Bronchial epithelial cell (primary cell): Measurements from ENCODE around the gene LCN2. TPM values are rescaled to one million over a fixed set of nuclear protein-coding genes. Genes with fewer than 3 reads are reported as not detected.
"Not testable (repeated sequence)": the region's sequence is repeated elsewhere in the genome, so short reads cannot be mapped to it uniquely, and the experiment has no call there.

Experiments used
- DNase-seq: peaks from one replicate; pipeline ENCODE4 v3.0.0-alpha.2; 2010; ENCODE audit warnings: low read depth
- FAIRE-seq: peaks from 2 replicates; lab custom pipeline; 2011; peaks lifted over from hg19 to GRCh38; lab: Jason Lieb, UNC
- H3K27me3 ChIP-seq: 2 replicates; pipeline ENCODE4 v1.5.1; 2011; ENCODE audit warnings: low read length; ENCODE audit not compliant: control insufficient read depth, insufficient read depth
- H3K36me3 ChIP-seq: 2 replicates; pipeline ENCODE4 v1.5.1; 2011; ENCODE audit warnings: low read length; ENCODE audit not compliant: control insufficient read depth, insufficient read depth
- H3K4me3 ChIP-seq: 2 replicates; pipeline ENCODE4 v1.5.1; 2011; ENCODE audit warnings: mild to moderate bottlenecking, low read depth, low read length, control low read depth
- CTCF ChIP-seq: IDR thresholded peaks from 2 replicates; pipeline ENCODE4 v1.5.1; 2011; ENCODE audit warnings: mild to moderate bottlenecking, moderate library complexity, low read length, control low read depth, inconsistent platforms; ENCODE audit not compliant: insufficient read depth, severe bottlenecking
- total RNA-seq: library from RNA; depleted of rRNA; stranded (reverse); fragments of >200 nt; gene quantifications from 2 replicates; pipeline ENCODE4 v1.2.1, GENCODE V29; 2014

LCN2 gene
- total RNA-seq, 1 donor from 2014 or later: 48.4 TPM

DNA sequence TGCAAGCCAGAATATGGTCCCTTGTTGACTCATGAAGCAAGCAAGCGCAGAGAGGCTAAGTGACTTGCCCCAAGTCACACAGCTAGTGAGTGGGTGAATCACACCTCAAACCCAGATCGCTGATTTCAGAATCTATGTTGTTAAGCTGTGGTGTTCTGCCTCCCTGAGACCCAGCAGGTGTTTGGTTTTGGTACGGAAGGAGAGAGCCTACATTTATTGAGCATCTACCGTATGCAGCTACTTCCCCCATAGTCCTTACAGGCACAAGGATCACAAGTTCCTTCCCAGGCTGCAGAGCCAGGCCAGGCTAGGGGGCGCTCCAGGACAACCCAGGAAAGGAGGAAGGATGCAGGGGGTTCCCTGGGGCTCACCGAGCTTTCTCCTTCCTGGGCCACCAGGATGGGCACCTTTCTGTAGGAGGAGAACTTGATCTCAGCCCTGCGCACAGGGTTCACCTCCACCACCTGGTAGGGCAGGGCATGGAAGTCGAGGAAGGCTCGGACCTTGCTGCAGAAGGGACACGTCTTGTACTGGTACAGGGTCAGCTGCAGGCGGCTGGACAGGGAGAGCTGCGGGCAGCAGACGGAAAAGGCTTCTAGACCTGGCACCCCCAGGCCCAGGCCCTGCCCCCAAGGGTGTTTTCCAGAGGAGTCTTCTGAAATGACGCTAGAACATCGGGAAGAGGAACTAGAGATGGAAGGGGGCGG, 24.2 kb upstream of the LCN2 start:
- Histone ChIP-seq H3K4me3 (no peak overlapping the region), H3K36me3 (peaks cover 21% of the 10 kb centered on the region), H3K27me3 (no peaks in the 10 kb centered on the region)
- DNase-seq (peak; percentile 58), FAIRE-seq (no peak)
- TF ChIP-seq CTCF: peak; percentile 84

DNA sequence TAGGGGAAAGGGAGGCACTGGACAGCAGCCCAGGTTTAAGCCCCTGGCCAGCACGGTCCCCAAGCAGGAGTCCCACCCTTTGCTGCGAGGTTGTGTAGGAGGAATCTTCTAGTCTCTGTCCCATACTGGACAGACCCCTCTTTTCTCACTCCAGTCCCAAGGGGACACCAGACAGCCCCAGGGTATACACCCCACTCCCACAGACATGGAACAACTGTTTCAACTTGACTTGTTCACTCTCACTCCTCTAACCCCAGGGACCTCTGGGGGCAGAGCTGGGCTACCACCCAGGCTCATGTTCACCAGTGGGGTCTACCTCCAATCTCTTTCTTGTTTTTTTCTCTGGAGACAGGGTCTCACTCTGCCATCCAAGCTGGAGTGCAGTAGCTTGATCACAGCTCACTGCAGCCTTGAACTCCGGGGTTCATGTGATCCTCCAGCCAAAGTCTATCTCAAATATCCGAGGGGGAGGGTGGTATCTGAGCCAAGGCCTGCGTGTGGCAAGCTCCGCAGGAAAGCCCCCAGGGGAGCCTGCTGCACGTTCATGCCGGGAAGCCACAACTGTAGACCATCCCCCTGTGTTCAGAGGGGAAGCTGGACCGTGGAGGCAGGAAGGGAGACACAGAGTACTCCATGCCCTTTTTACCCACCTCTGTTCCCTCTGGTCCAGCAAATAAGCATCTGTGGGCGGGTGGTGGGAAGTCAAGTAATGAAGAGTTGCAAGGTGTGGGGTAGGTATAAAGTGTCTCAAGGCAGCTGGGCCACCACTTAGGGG, 23.5 kb upstream of the LCN2 start:
- Histone ChIP-seq H3K36me3 (peaks cover 18% of the 10 kb centered on the region), H3K4me3 (no peak overlapping the region), H3K27me3 (no peaks in the 10 kb centered on the region)
- TF ChIP-seq CTCF: no peak
- FAIRE-seq (no peak), DNase-seq (no peak)

GRCh38 chr9:128127568-128127989, 21.7 kb upstream of the LCN2 start, which contains the start of gene PTGES2:
Gene PTGES2, minus strand, starts transcription at chr9:128127729. Its CDS starts 12 bp downstream, at chr9:128127717.
- TF ChIP-seq CTCF: no peak
- peaks cover 5% of the 10 kb centered on the region for H3K27me3 ChIP-seq
- DNase-seq (peak; percentile 50), FAIRE-seq (no peak)
- H3K36me3 ChIP-seq: peaks cover 12% of the 10 kb centered on the region
- H3K4me3 ChIP-seq: peak within 1 kb of the TSS; percentile 98

GRCh38 chr9:128127990-128128835, 21.0 kb upstream of the LCN2 start:
- no peak for TF ChIP-seq CTCF
- Histone ChIP-seq H3K4me3 (peak overlapping the region; percentile 98), H3K27me3 (peaks cover 5% of the 10 kb centered on the region), H3K36me3 (peaks cover 10% of the 10 kb centered on the region)
- DNase-seq: peak; percentile 79
- FAIRE-seq: no peak

- FAIRE-seq (no peak), DNase-seq (no peak)
- no peak for TF ChIP-seq CTCF
- Histone ChIP-seq H3K27me3 (peaks cover 5% of the 10 kb centered on the region), H3K36me3 (peaks cover 6% of the 10 kb centered on the region), H3K4me3 (peak overlapping the region; percentile 98)
These were observed 20.2 kb upstream of the LCN2 start for GRCh38 chr9:128128836-128129590.

DNA sequence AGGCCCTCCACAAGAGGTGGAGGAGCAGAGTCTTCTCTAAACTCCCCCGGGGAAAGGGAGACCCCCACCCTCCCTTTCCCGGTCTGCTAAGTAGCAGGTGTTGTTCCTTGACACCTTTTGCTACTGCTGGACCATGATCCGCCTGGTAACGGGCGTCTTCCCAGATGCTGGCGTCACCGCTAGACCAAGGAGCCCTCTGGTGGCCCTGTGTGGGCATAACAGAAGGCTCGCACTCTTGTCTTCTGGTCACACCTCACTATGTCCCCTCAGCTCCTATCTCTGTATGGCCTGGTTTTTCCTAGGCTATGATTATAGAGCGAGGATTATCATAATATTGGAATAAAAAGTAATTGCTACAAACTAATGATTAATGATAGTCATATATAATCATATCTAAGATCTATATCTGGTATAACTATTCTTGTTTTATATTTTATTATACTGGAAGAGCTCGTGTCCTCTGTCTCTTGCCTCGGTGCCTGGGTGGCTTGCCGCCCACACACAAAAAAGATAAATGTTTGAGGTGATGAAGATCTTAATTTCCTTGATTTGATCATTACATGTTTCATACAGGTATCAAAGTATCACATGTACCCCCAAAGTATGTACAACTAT, 19.2 kb upstream of the LCN2 start:
- not testable (repeated sequence) for H3K4me3 ChIP-seq, FAIRE-seq, DNase-seq, H3K27me3 ChIP-seq, H3K36me3 ChIP-seq

- not testable (repeated sequence) for H3K27me3 ChIP-seq, DNase-seq, H3K36me3 ChIP-seq, H3K4me3 ChIP-seq
- FAIRE-seq: peak; percentile 28
These were observed 18.6 kb upstream of the LCN2 start for GRCh38 chr9:128130651-128131050.

DNA sequence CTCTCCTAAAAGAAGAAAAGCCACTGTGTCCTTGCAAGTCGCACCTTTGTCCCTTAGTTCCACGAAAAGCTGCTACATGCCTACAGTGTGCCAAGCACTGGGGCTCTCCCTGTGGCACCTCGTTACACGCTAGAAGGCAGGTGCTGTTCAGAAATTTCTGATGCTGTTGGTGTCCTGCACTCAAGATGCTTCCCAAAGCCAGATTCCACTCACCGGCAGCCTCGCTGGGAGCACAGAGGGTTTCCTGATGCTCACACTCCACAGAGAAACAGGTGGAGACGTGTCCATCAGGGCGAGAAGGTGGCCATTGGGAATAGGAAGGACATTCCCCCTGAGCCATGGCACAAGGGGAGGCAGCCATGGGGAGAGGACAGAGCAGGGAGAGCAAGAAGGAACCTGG, 17.9 kb upstream of the LCN2 start:
- peak; percentile 86 for FAIRE-seq

More for the DNA sequence above, 17.9 kb upstream of the LCN2 start:
- H3K36me3 ChIP-seq, DNase-seq, H3K4me3 ChIP-seq, H3K27me3 ChIP-seq: not testable (repeated sequence)
